ENCODE measurements around the gene FETUB. TPM values are rescaled to one million over a fixed set of nuclear protein-coding genes. Genes with fewer than 3 reads are reported as not detected.

The FETUB gene
- total RNA-seq, 1 experiment from 2014 or later = not detected

DNA sequence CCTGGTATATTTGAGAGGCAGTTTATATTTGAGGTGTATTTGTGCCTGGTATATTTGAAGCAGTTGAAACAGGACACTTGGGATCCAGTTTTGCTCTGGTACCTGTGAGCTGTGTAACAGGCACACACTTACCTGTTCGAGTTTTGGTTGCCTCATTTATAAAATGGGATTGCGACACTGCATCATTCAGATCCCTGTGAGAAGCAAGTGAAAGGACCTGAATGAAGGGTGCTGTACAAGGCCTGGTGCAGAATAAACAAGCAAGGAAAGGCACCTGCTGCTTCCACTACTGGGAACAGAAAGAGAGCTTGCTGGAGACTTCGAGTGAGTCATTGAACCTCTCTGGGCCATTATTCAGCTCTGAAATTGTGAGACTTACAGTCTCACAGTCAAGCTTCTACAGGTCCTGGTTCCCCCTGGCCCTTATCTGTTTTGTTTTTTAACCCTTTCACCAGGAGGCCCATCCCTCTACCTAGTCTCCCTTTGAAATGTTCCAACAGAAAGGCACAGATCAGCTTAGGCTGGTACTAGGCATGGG, 11.5 kb downstream of the FETUB start:
- Mint-ChIP-seq H3K9me3 (ENCODE audit: unreplicated experiment) (no peaks in the 10 kb centered on the region), H3K4me3 (ENCODE audit: unreplicated experiment) (no peak overlapping the region), H3K27ac (ENCODE audit: unreplicated experiment) (no peak overlapping the region), H3K36me3 (ENCODE audit: insufficient read depth, unreplicated experiment) (no peaks in the 10 kb centered on the region), H3K27me3 (ENCODE audit: insufficient read depth, unreplicated experiment) (no peaks in the 10 kb centered on the region), H3K4me1 (ENCODE audit: low read depth, unreplicated experiment) (peaks cover 7% of the 10 kb centered on the region)
- no peaks in the 10 kb centered on the region for H3K9me3 ChIP-seq
- H3K36me3 ChIP-seq (ENCODE audit: control insufficient read depth, insufficient read depth, low read length) = no peaks in the 10 kb centered on the region
- no peak for DNase-seq
- POLR2A ChIA-PET = no interaction called here
- CTCF ChIA-PET = no interaction called here
- H3K4me1 ChIP-seq = 0 out of 2 replicates have a peak, but pooled peaks cover 3% of the 10 kb centered on the region
- intact Hi-C loops (cut with micrococcal nuclease; ENCODE audit: unreplicated experiment) = no loop called here
- TF ChIP-seq, protein P1, sequence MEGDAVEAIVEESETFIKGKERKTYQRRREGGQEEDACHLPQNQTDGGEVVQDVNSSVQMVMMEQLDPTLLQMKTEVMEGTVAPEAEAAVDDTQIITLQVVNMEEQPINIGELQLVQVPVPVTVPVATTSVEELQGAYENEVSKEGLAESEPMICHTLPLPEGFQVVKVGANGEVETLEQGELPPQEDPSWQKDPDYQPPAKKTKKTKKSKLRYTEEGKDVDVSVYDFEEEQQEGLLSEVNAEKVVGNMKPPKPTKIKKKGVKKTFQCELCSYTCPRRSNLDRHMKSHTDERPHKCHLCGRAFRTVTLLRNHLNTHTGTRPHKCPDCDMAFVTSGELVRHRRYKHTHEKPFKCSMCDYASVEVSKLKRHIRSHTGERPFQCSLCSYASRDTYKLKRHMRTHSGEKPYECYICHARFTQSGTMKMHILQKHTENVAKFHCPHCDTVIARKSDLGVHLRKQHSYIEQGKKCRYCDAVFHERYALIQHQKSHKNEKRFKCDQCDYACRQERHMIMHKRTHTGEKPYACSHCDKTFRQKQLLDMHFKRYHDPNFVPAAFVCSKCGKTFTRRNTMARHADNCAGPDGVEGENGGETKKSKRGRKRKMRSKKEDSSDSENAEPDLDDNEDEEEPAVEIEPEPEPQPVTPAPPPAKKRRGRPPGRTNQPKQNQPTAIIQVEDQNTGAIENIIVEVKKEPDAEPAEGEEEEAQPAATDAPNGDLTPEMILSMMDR (IDR thresholded peaks at IDR 0.05; ENCODE audit: insufficient read depth in 1 of 2, low read depth in 1 of 2, low read length in 1 of 2, severe bottlenecking in 1 of 2, unreplicated experiment in 1 of 2) = no peak
- no TSS peak for BruUV-seq (replicated peaks)
- no peaks in the 10 kb centered on the region for H3K27me3 ChIP-seq (replicated peaks; ENCODE audit: control insufficient read depth, insufficient read depth, low read length)
- H3K4me3 ChIP-seq (ENCODE audit: low read depth, low read length) = no peak overlapping the region

DNA sequence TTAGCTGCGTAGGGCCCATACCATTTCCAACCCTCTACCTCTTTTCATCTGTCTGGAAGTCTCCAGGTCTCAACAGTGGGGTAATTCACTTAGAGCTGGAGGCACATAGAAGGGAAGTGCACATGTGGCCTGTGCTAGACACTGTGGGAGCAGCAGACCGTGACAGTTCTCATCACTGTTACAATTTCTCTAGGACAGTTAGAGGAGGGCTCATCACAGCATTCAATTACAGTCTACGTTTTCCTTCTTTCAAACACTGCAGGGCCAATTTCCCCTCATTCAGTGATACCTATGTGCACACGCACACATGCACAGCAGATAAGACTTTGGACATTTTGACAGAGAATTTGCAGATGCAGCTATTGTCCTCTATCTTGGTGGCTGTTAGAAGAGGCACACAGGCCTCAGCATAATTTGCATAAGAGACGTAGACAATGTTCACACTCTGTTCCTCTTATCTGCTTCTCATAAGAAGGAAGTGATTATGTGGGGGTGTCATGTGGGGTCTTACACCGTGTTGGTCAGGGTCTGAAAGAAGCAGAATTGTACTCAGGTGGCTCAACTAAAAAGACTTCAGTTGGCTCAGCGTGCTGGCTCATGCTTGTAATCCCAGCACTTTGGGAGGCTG, 13.0 kb downstream of the FETUB start:
- no TSS peak for BruUV-seq (replicated peaks)
- ChIA-PET CTCF (no interaction called here), POLR2A (no interaction called here)
- Mint-ChIP-seq H3K36me3 (ENCODE audit: insufficient read depth, unreplicated experiment) (no peaks in the 10 kb centered on the region), H3K4me1 (ENCODE audit: low read depth, unreplicated experiment) (peaks cover 7% of the 10 kb centered on the region), H3K27ac (ENCODE audit: unreplicated experiment) (no peak overlapping the region), H3K4me3 (ENCODE audit: unreplicated experiment) (no peak overlapping the region), H3K9me3 (ENCODE audit: unreplicated experiment) (peaks cover under 1% of the 10 kb centered on the region), H3K27me3 (ENCODE audit: insufficient read depth, unreplicated experiment) (no peaks in the 10 kb centered on the region)
- intact Hi-C loops (cut with micrococcal nuclease; ENCODE audit: unreplicated experiment) = no loop called here
- TF ChIP-seq, protein P1 (IDR thresholded peaks at IDR 0.05; ENCODE audit: insufficient read depth in 1 of 2, low read depth in 1 of 2, low read length in 1 of 2, severe bottlenecking in 1 of 2, unreplicated experiment in 1 of 2) = no peak
- DNase-seq = no peak
- Histone ChIP-seq H3K36me3 (ENCODE audit: control insufficient read depth, insufficient read depth, low read length) (no peaks in the 10 kb centered on the region), H3K9me3 (no peaks in the 10 kb centered on the region), H3K27me3 (replicated peaks; ENCODE audit: control insufficient read depth, insufficient read depth, low read length) (no peaks in the 10 kb centered on the region), H3K4me1 (0 out of 2 replicates have a peak, but pooled peaks cover 3% of the 10 kb centered on the region), H3K4me3 (ENCODE audit: low read depth, low read length) (no peak overlapping the region)

DNA sequence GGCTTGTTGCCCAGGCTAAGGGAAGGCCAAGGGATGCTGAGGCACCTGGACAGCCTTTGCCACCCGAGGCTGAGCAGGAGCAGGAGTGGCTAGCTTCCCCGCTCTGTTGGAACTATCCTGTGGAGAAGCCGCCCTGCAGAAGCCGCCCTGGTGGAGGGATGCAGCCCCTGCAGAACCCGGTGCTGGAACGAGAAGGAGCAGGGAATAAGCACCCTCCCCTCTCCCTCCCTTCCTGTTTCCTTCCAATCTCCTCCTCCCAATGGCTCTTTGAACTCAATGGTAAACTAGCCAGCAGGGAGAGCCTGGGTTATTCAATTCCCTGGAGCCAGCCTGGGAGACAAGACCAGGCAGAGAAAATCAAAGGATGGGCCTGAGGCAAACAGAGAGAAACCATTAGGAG, 13.8 kb downstream of the FETUB start:
- peak; percentile 61 to 64 for DNase-seq
- TF ChIP-seq, protein P1 (IDR thresholded peaks at IDR 0.05; ENCODE audit: insufficient read depth in 1 of 2, low read depth in 1 of 2, low read length in 1 of 2, severe bottlenecking in 1 of 2, unreplicated experiment in 1 of 2) = peak; percentile 18 to 43
- H3K4me3 Mint-ChIP-seq (ENCODE audit: unreplicated experiment) = no peak overlapping the region
- ChIA-PET POLR2A (no interaction called here), CTCF (no interaction called here)
- Histone ChIP-seq H3K4me3 (ENCODE audit: low read depth, low read length) (no peak overlapping the region), H3K4me1 (0 out of 2 replicates have a peak, but pooled peaks cover 3% of the 10 kb centered on the region), H3K27me3 (replicated peaks; ENCODE audit: control insufficient read depth, insufficient read depth, low read length) (no peaks in the 10 kb centered on the region), H3K36me3 (ENCODE audit: control insufficient read depth, insufficient read depth, low read length) (no peaks in the 10 kb centered on the region), H3K9me3 (no peaks in the 10 kb centered on the region)
- intact Hi-C loops (cut with micrococcal nuclease; ENCODE audit: unreplicated experiment) = no loop called here
- no peak overlapping the region for H3K27ac Mint-ChIP-seq (ENCODE audit: unreplicated experiment)
- H3K36me3 Mint-ChIP-seq (ENCODE audit: insufficient read depth, unreplicated experiment) = no peaks in the 10 kb centered on the region
- peaks cover 8% of the 10 kb centered on the region for H3K9me3 Mint-ChIP-seq (ENCODE audit: unreplicated experiment)
- BruUV-seq (replicated peaks) = no TSS peak
- H3K27me3 Mint-ChIP-seq (ENCODE audit: insufficient read depth, unreplicated experiment) = no peaks in the 10 kb centered on the region
- peaks cover 13% of the 10 kb centered on the region for H3K4me1 Mint-ChIP-seq (ENCODE audit: low read depth, unreplicated experiment)
